GM21390 (cell line): Measurements from ENCODE around the gene KIF6.
A peak's percentile ranks its signal among the peaks of the same experiment; 100 is the strongest.

Experiments
- ATAC-seq: cut with Tn5 transposase; IDR thresholded peaks from one replicate; pipeline ENCODE4 v1.9.1; 2021; ENCODE audit not compliant: unreplicated experiment

KIF6 gene

GRCh38 chr6:39330057-39330456 is 395.2 kb downstream of the KIF6 start:
- peak; percentile 84 for ATAC-seq

- ATAC-seq, result no peak
Measured at GRCh38 chr6:39328066-39328465, 397.1 kb downstream of the KIF6 start.

GRCh38 chr6:39327507-39327906 is 397.7 kb downstream of the KIF6 start:
- ATAC-seq, result no peak

- ATAC-seq, result no peak
Measured at GRCh38 chr6:39322306-39322850, 402.8 kb downstream of the KIF6 start, which contains the start of gene KCNK16. KCNK16 (minus strand) TSS chr6:39322702; CDS start chr6:39322540, 162 bp downstream.

GRCh38 chr6:39321761-39322160 is 403.4 kb downstream of the KIF6 start:
- ATAC-seq, result no peak

GRCh38 chr6:39320363-39320984 is 404.7 kb downstream of the KIF6 start:
- no peak for ATAC-seq

- ATAC-seq, result no peak
Measured at GRCh38 chr6:39319621-39320362, 405.4 kb downstream of the KIF6 start.

GRCh38 chr6:39317256-39317655 is 408.0 kb downstream of the KIF6 start:
- ATAC-seq, result no peak

- no peak for ATAC-seq
Measured at GRCh38 chr6:39314273-39314795, 410.9 kb downstream of the KIF6 start, which contains the start of gene KCNK17. KCNK17 (minus strand) TSS chr6:39314419; CDS start chr6:39314320, 99 bp downstream.

- ATAC-seq, result no peak
Measured at GRCh38 chr6:39313526-39314272, 411.5 kb downstream of the KIF6 start.

GRCh38 chr6:39312912-39313525 is 412.2 kb downstream of the KIF6 start:
- ATAC-seq, result no peak

- no peak for ATAC-seq
Measured at GRCh38 chr6:39310542-39310941, 414.7 kb downstream of the KIF6 start.

GRCh38 chr6:39309942-39310531 is 415.2 kb downstream of the KIF6 start:
- ATAC-seq, result peak; percentile 64

- ATAC-seq, result no peak
Measured at GRCh38 chr6:39307462-39307861, 417.7 kb downstream of the KIF6 start.

- no peak for ATAC-seq
Measured at GRCh38 chr6:39304951-39305350, 420.3 kb downstream of the KIF6 start.

- ATAC-seq, result no peak
Measured at GRCh38 chr6:39303425-39304153, 421.6 kb downstream of the KIF6 start.

- peak; percentile 87 for ATAC-seq
Measured at GRCh38 chr6:39302669-39303424, 422.4 kb downstream of the KIF6 start.

- no peak for ATAC-seq
Measured at GRCh38 chr6:39302011-39302410, 423.2 kb downstream of the KIF6 start.

- ATAC-seq, result no peak
Measured at GRCh38 chr6:39301606-39302005, 423.6 kb downstream of the KIF6 start.
